Breast epithelium (tissue), 3 donors: ENCODE measurements around the gene NFIB.

Experiments used
- CTCF ChIP-seq, 3 donors: fragments of 450-650 bp; IDR thresholded peaks; one replicate each; pipeline ENCODE4 v1.5.1; 2016 to 2017; ENCODE audit warnings: antibody characterized with exemption in 3 of 3, mild to moderate bottlenecking in 3 of 3, moderate library complexity in 3 of 3
- POLR2A ChIP-seq: fragments of 450-650 bp; IDR thresholded peaks from one replicate; pipeline ENCODE4 v1.6.1; 2016; ENCODE audit warnings: antibody characterized with exemption, mild to moderate bottlenecking, moderate library complexity

- TF ChIP-seq CTCF (IDR thresholded peaks at IDR 0.05) (no peak), POLR2A (no peak)
These were observed 70.4 kb downstream of the NFIB start for GRCh38 chr9:14243514-14244042.
